ENCODE measurements around the gene CHN1.

- no peak for TF ChIP-seq LEF1 (IDR thresholded peaks at IDR 0.05; ENCODE audit: borderline replicate concordance)
- no peak for TF ChIP-seq TARDBP (IDR thresholded peaks at IDR 0.05)
- no peak for TF ChIP-seq ZNF384 (IDR thresholded peaks at IDR 0.05)
- no peak for TF ChIP-seq FOXA1 (IDR thresholded peaks at IDR 0.05)
- no peak for TF ChIP-seq CTBP1 (IDR thresholded peaks at IDR 0.05; ENCODE audit: borderline replicate concordance)
- no peak for TF ChIP-seq SUZ12 (IDR thresholded peaks at IDR 0.05)
- TF ChIP-seq FOXK2 (IDR thresholded peaks at IDR 0.05): no peak
- TF ChIP-seq SP1 (IDR thresholded peaks at IDR 0.05): no peak
- TF ChIP-seq NFRKB (IDR thresholded peaks at IDR 0.05): no peak
Measured at GRCh38 chr2:174824068-174824467, 181.1 kb downstream of the CHN1 start.
